H1 (cell line): ENCODE measurements around the gene RGS5. TPM values are rescaled to one million over a fixed set of nuclear protein-coding genes. Genes with fewer than 3 reads are reported as not detected.

Source experiments
- ASH2L ChIP-seq: fragments of 200-600, 300-600 bp; sonication (generic); IDR thresholded peaks from one replicate; pipeline ENCODE4 v1.7.1; 2017; ENCODE audit warnings: low read length
- BCL11A ChIP-seq, 2 experiments: IDR thresholded peaks; one replicate each; pipeline ENCODE4 v1.6.1; 2011; ENCODE audit warnings: low read depth in 2 of 2, low read length in 2 of 2, mild to moderate bottlenecking in 2 of 2
- CBX8 ChIP-seq: fragments of 300-800, 300-1000 bp; sonication (generic); IDR thresholded peaks from 2 replicates; pipeline ENCODE4 v1.7.1; 2016; ENCODE audit warnings: low read depth, low read length, borderline replicate concordance
- CEBPB ChIP-seq: IDR thresholded peaks from 2 replicates; pipeline ENCODE4 v1.6.1; 2012; ENCODE audit warnings: low read depth, low read length
- EGR1 ChIP-seq: IDR thresholded peaks from 2 replicates; pipeline ENCODE4 v1.6.1; 2011; ENCODE audit warnings: low read depth, low read length, borderline replicate concordance
- EZH2 ChIP-seq: fragments of 200-600 bp; sonication (generic); IDR thresholded peaks from 2 replicates; pipeline ENCODE4 v1.7.1; 2012; ENCODE audit warnings: low read depth, mild to moderate bottlenecking, moderate library complexity, low read length, inconsistent platforms; ENCODE audit not compliant: severe bottlenecking
- GABPA ChIP-seq: IDR thresholded peaks from 2 replicates; pipeline ENCODE4 v1.6.1; 2011; ENCODE audit warnings: mild to moderate bottlenecking, low read length, moderate library complexity, borderline replicate concordance; ENCODE audit not compliant: insufficient read depth
- JUND ChIP-seq: IDR thresholded peaks from 2 replicates; pipeline ENCODE4 v1.6.1; 2011; ENCODE audit warnings: mild to moderate bottlenecking, improper control_type of control experiment, low read length
- KDM1A ChIP-seq: fragments of 200-600, 300-600 bp; sonication (generic); IDR thresholded peaks from 2 replicates; pipeline ENCODE4 v1.7.1; 2016; ENCODE audit warnings: mild to moderate bottlenecking, low read length, borderline replicate concordance
- NANOG ChIP-seq: IDR thresholded peaks from 2 replicates; pipeline ENCODE4 v1.6.1; 2011; ENCODE audit warnings: low read length, low read depth, mild to moderate bottlenecking, inconsistent platforms; ENCODE audit not compliant: insufficient read depth, poor library complexity, severe bottlenecking
- RNF2 ChIP-seq: fragments of 200-900, 300-1000 bp; sonication (generic); IDR thresholded peaks from 2 replicates; pipeline ENCODE4 v1.7.1; 2016; ENCODE audit warnings: borderline replicate concordance, low read depth, mild to moderate bottlenecking, antibody characterized with exemption, low read length; ENCODE audit not compliant: poor library complexity, severe bottlenecking; ENCODE audit errors: missing control alignments
- SIN3A ChIP-seq, 2 experiments: IDR thresholded peaks in 1 of 2; conservative IDR thresholded peaks in 1 of 2; 2 replicates each; pipeline ENCODE4 v1.6.1; 2011 to 2012; ENCODE audit warnings: low read length in 2 of 2, improper control_type of control experiment in 1 of 2, low read depth in 1 of 2, mild to moderate bottlenecking in 1 of 2
- SIX5 ChIP-seq: IDR thresholded peaks from 2 replicates; pipeline ENCODE4 v1.6.1; 2011; ENCODE audit warnings: mild to moderate bottlenecking, low read depth, low read length
- SUZ12 ChIP-seq: fragments of 200-600 bp; sonication (generic); IDR thresholded peaks from 2 replicates; pipeline ENCODE4 v1.6.1; 2012; ENCODE audit warnings: mild to moderate bottlenecking, inconsistent platforms, low read length, moderate library complexity, mixed read lengths
- TAF7 ChIP-seq: optimal IDR thresholded peaks from 2 replicates; pipeline ENCODE3; 2011; ENCODE audit warnings: low read depth, mild to moderate bottlenecking, inconsistent platforms, low read length, moderate library complexity, borderline replicate concordance
- TBP ChIP-seq: IDR thresholded peaks from 2 replicates; pipeline ENCODE4 v1.6.1; 2011; ENCODE audit warnings: low read depth, low read length, improper control_type of control experiment
- TCF12 ChIP-seq: IDR thresholded peaks from 2 replicates; pipeline ENCODE4 v1.6.1; 2011; ENCODE audit warnings: low read depth, mild to moderate bottlenecking, low read length
- TEAD4 ChIP-seq: IDR thresholded peaks from 2 replicates; pipeline ENCODE4 v1.6.1; 2012; ENCODE audit warnings: low read depth, low read length, inconsistent platforms, mixed read lengths
- polyA plus RNA-seq, 7 experiments: library from polyadenylated mRNA; depleted of rRNA in 3 of 7; stranded (reverse) in 5 of 7; unstranded in 2 of 7; fragments of >200 nt in 5 of 7; fragments of 200-250 nt in 2 of 7; gene quantifications; 1 replicate in 5 of 7; 2 replicates in 1 of 7; 4 replicates in 1 of 7; pipeline versions ENCODE4 v1.2.1 to v1.2.3, GENCODE V29; 2011 to 2013; ENCODE audit warnings: missing spikeins in 2 of 7, mixed read lengths in 2 of 7
- total RNA-seq: library from RNA; stranded (reverse); fragmentation: NEBNext Ultra II Directional; extraction: Animal tissue kit (Norgen Biotek cat#: 25700); gene quantifications from 2 replicates; pipeline ENCODE4 v1.2.1, GENCODE V29; 2021
- TF ChIP-seq, protein P1 (sequence below): IDR thresholded peaks from 2 replicates; pipeline ENCODE4 v1.6.1; 2011; ENCODE audit warnings: low read depth, mild to moderate bottlenecking, low read length; ENCODE audit not compliant: insufficient read depth
- TF ChIP-seq, protein P2 (sequence below): IDR thresholded peaks from 2 replicates; pipeline ENCODE4 v1.6.1; 2012; ENCODE audit warnings: low read length, inconsistent platforms
- TF ChIP-seq, protein P3 (sequence below): IDR thresholded peaks from 2 replicates; pipeline ENCODE4 v1.6.1; 2012; ENCODE audit warnings: inconsistent platforms

The RGS5 gene
- total and polyA plus RNA-seq, 2 of the 8 experiments (the other 6 are each of a cell fraction or from before 2014, with no cell fraction given), result 75.5 to 103 TPM

DNA sequence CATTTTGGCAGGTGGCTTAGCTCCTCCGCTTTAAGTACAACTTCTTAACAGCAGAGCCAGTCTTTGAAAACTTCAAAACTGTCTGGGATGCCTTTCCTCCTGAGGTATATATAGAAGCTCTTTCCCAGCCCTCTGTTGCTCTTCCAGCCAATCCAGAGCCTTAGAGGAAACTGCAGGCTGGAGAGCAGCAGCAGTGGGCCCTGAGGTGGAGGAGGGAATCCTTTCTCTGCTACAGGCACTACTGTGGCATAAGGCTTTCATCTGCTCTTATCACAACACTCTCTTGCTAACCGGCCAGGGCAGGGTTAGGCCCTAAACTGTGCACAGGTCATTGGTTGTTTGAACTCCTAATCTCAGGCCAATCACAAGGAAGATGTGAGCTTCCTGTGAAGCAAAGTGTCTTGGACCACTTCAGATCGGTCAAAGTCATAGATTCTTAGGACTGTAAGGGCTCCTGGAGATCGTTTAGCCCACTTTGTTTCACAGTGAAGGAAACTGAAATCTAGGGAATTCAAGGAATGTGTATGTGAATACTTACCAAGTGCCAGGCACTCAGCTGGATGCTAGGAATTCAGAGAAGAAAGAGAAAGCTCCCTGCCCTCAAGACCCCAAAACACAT lies at the start of gene RGS5 (continued):
- TF ChIP-seq SIN3A (conservative IDR thresholded peaks at IDR 0.05 in 1 of 2, IDR thresholded peaks at IDR 0.05 in 1 of 2; ENCODE audit: low read depth in 1 of 2, low read length in 2 of 2), result peak in 1 of 2 experiments; percentile 43; a peak in 1 of 4 replicates
- TF ChIP-seq TAF7, result no peak
- TF ChIP-seq CEBPB, result no peak
- TF ChIP-seq SUZ12, result no peak
- TF ChIP-seq NANOG, result peak; percentile 73
- TF ChIP-seq TEAD4, result peak; percentile 100
- TF ChIP-seq, protein P1, sequence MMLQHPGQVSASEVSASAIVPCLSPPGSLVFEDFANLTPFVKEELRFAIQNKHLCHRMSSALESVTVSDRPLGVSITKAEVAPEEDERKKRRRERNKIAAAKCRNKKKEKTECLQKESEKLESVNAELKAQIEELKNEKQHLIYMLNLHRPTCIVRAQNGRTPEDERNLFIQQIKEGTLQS, result no peak
- TF ChIP-seq KDM1A, result no peak
- TF ChIP-seq TBP, result peak; percentile 61; the same call in 1 of the 2 replicates
- TF ChIP-seq, protein P2, sequence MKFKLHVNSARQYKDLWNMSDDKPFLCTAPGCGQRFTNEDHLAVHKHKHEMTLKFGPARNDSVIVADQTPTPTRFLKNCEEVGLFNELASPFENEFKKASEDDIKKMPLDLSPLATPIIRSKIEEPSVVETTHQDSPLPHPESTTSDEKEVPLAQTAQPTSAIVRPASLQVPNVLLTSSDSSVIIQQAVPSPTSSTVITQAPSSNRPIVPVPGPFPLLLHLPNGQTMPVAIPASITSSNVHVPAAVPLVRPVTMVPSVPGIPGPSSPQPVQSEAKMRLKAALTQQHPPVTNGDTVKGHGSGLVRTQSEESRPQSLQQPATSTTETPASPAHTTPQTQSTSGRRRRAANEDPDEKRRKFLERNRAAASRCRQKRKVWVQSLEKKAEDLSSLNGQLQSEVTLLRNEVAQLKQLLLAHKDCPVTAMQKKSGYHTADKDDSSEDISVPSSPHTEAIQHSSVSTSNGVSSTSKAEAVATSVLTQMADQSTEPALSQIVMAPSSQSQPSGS, result peak; percentile 81
- TF ChIP-seq BCL11A (IDR thresholded peaks at IDR 0.05; ENCODE audit: low read depth in 2 of 2, low read length in 2 of 2), result peak; percentile 33 to 49
- TF ChIP-seq JUND, result peak; percentile 71
- TF ChIP-seq EZH2, result no peak
- TF ChIP-seq ASH2L, result peak; percentile 99
- no peak for TF ChIP-seq CBX8
- no peak for TF ChIP-seq EGR1
- no peak for TF ChIP-seq GABPA
- TF ChIP-seq, protein P3, sequence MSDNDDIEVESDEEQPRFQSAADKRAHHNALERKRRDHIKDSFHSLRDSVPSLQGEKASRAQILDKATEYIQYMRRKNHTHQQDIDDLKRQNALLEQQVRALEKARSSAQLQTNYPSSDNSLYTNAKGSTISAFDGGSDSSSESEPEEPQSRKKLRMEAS, result no peak
- no peak for TF ChIP-seq TCF12
- TF ChIP-seq SIX5, result no peak
- TF ChIP-seq RNF2, result no peak
